ENCODE results near the gene DHX15.

The DHX15 gene

DNA sequence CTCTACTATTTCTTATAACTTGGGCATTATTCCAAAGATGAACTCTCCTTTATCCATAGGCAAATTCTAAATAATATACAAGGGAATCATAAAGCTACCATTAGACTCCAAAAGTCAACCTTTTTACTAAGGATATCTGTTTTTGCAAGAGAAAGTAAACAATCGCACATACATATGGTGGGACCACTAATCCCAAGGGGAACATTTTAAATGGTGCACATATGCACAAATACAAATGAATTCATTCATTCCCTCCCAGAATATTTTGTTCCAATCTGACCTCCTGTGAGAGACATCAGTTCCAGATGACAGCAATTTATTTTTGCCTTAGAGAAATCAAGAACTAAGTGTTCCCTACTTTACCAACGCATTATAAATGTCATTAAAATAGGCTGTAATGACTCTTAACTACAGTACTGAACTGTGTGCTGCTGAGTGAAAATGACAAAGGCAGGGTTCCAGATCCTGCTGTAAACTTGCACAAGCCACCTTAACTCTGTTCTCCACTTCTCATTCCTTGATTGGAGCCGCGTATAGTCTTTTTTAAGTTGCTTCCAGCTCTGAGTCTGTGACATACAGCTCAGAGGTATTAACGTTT, 2.0 kb downstream of the DHX15 start:
- no peak for DNase-seq (ENCODE audit: low spot score)

DNA sequence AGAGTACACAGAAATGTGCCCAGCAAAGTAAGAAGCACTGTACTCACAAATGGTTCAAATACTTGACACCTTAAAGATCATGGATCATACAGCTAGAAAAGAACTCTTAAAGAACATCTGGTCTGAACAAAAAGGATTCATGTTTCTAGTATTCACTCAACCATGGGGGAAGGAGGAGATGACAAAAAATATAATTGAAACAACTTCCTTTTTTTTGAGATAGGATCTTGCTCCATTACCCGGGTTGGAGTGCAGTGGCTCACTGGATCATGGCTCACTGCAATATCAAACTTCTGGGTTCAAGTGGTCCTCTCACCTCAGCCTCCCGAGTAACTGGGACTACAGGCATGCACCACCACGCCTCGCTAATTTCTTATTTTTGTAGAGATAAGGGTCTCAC, 6.0 kb downstream of the DHX15 start:
- DNase-seq (ENCODE audit: low spot score) = no peak

DNA sequence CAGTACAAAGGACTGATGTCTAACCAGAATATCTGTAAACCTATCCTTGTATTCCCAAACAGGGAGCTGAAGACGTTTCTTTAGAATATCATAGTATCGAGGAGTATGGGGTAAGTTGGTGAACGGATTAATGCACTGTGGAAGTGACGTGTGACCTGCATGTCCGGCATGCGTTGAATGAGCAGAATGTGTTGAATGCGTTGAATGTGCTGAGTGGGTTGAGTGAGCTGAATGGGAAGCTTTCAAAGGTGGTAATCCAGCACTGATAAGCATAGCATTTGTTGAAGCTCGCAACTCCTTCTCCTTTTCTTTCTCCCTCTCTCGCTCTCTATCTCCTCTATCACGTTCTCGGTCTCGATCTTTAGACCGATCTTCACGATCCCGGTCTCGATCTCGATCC, 8.1 kb downstream of the DHX15 start:
- DNase-seq (ENCODE audit: low spot score) = no peak

DNA sequence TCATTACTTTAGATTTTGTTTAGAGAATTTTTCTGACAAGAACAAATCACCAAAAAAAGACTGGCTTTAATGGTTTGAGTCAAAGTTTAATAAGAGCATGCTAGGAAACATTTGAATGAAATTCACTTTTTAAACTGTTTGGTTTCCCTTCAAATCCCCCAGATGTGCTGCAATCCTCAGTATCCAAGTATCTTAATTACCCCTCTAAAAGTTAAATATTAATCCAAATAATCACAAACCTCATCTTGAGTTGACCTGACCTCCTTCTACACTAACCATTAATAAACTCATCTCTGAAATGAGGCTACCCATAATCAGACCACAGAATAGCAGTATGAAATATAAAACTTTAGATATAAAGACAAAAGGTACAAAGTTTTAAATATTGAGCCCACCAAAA, 10.1 kb downstream of the DHX15 start:
- DNase-seq (ENCODE audit: low spot score) = peak; percentile 26

DNA sequence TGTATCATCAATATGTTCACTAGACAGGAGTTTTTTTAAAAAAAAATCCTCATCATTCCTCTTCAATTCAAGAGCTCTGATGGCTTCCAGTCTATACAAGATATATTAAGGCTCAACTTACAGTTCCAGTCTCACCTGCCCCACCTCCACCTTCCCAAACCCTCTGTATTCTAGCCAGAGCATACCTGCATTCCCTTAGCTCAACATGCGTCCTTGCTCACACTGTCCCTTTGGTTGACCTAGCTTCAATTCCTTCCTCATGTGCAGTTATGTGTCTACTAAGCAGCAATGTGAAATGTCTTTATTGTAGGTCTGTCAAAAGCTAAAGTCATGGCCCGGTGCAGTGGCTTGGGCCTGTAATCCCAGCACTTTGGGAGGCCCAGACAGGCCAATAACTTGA, 10.8 kb downstream of the DHX15 start:
- DNase-seq (ENCODE audit: low spot score) = no peak

DNA sequence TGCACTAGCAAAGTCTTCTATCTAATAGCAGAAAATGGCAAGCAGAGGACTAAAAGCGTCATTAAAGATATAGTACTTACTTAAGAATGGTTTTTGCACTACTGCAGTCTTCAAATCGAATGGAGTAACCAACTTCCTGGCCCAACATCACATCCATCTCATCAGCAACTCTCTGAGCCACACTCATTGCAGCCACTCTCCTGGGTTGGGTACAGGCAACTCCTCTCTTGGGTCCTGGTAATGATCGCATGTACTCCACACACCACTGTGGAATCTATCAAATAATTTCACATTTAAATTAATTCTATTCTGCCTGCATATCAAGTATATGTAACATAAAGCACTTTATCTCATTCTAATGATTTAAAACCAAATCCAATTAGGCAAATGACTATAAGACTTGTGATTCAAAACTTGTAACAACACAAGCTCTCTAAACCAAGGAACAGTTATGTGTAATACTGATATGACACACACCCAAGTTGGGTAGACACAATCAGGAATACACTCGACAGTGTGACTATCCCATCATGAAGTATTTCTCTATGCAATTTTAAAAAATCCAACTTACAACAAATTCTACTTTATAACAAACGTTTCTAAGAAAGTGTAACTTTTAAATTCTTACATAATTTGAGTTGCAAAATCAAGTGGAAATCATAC, 13.6 kb downstream of the DHX15 start:
- DNase-seq (ENCODE audit: low spot score) = no peak

DNA sequence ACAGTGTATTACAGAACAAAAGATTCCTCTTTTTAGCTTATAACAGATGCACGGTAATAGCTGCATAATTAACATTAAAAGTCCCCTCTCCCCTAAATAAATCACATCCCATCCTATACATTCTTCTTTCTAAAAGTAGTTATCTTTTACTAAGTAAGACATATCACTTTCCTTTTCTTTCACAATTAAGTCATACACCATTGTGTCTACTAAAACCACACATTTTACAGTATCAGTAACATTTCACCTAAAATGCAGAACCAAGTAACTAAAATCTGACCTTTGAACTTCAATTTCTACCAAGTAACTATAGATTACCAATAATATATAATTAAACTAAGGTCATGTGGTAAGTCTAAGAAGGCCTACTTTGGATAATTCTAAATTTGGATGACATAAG, 14.2 kb downstream of the DHX15 start:
- no peak for DNase-seq (ENCODE audit: low spot score)

DNA sequence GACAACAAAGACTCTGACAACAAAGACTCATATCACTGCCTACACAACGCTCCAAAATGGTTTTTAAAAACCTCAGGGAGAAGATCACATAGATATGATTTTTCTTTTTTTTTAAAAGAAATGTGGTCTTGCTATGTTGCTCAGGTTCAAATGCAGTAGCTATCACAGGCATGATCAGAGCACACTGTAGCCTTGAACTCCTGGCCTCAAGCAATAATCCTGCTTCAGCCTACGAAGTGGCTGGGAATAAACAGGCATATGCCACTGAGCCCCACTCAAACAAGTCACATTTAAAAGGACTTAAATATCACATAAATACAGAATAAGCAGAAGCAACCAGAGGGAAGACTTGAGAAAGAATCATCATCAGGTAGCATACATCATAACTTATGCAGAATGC, 14.7 kb downstream of the DHX15 start:
- no peak for DNase-seq (ENCODE audit: low spot score)

DNA sequence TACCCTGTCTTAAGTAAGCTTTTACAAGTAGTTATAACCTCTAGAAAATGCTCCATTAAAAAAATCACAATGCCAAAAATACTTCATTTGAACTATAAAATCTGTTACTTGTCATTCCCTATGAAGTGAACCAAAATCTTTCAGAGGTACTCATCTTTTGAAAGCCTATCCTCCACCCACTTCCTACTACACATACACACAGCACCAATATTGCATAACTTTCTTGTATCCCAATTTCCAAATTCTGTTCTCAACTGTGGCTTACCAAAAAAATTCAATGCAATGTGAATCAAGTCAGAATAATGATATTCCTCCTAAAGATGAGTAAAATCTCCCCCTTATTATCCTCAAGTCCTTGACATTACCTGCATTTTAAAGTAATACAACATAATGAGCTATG, 15.9 kb downstream of the DHX15 start:
- no peak for DNase-seq (ENCODE audit: low spot score)

DNA sequence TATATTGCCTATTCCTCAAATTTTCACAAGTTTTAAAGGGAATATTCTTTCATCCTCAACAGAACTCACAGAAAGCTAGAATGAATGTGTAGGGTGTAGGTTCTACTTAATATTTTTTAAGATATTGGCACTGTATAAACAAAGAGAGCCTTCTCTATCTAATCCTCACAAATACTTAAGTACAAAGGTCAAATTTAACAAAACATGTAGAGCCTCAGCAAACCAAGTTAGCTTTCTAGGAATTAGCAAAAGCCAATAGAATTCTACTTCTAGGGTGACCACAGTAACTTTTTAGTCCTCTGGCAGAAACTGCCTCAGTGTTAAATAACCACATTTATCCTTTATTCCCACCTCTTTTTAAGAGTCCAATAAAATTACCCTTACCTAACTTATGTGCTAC, 19.3 kb downstream of the DHX15 start:
- no peak for DNase-seq (ENCODE audit: low spot score)

DNA sequence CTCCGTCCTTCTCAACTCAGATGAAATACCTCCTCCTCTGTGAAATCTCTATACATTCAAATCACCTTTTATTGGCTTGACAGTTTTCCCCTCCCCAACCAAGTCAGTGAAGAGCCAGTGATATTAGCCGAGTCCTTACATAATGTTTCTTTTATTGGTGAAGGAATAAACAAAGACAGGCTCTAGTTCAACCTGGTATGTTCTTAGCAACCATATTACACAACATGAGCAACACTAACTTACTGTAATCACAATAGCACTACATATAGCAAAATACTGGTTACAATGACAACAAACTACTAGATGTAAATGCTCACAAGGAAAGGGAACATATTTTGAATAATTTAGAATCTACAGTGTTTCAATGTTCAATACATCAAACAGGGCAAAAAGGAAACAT, 19.9 kb downstream of the DHX15 start:
- DNase-seq (ENCODE audit: low spot score) = no peak

DNA sequence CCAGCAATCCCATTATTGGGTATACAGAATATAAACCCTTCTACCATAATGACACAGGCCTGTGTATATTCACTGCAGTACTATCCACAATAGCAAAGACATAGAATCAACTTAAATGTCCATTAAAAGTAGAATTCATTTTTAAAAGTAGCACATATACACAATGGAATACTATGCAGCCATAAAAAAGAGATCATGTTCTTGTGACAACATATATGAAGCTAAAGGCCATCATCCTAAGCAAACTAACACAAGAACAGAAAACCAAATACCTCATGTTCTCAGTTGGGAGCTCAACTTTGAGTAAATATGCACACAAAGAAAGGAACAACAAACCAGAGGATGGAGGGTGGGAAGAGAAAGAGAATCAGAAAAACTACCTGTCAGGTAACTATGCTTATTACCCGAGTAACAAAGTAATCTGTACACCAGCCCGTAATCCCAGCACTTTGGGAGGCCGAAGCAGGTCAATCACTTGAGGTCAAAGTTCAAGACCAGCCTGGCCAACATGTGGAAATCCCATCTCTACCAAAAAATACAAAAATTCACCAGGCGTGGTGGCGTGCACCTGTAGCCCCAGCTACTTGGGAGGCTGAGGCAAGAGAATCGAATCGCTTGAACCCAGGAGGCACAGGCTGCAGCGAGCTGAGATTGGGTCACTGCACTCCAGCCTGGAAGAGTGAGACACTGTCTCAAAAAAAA, 22.8 kb downstream of the DHX15 start:
- DNase-seq (ENCODE audit: low spot score) = no peak

DNA sequence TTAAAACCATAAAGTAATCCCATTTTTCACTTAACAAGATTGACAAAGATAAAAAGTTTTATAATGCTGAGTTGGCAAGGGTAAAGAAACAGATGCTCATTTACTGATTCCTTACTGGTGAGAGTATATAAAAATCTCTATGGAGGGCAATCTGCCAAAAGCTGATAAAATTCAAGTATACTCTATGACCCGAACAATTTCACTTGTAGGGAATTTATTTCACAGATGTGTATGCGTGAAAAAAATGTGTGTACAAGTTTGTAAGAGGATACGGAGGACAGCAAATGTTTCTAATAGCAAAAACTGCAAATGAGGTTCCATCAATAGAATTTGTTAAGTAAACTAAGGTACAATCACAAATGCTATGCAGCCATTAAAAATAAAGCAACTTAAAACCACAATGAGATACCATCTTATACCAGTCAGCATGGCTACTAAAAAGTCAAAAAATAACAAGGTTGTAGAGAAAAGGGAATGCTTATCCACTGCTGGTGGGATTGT, 23.4 kb downstream of the DHX15 start:
- no peak for DNase-seq (ENCODE audit: low spot score)

DNA sequence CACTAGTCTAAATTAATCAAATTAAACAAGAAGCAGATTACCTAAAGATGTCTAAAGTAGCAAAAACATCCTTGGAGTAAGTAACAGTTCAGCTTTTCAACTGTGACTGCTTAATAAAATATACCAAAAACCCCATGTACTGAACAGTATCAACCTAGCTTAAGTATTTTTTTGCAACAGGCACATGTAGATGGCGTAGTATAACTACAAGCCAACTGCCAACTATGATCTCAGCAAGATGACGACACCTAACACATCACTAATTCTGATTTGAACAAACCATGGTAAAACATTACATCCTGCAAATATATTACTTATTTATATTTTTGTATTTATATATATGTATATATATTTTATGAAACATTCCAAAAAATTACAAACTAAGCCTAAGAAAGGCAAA, 24.5 kb downstream of the DHX15 start:
- DNase-seq (ENCODE audit: low spot score) = no peak

DNA sequence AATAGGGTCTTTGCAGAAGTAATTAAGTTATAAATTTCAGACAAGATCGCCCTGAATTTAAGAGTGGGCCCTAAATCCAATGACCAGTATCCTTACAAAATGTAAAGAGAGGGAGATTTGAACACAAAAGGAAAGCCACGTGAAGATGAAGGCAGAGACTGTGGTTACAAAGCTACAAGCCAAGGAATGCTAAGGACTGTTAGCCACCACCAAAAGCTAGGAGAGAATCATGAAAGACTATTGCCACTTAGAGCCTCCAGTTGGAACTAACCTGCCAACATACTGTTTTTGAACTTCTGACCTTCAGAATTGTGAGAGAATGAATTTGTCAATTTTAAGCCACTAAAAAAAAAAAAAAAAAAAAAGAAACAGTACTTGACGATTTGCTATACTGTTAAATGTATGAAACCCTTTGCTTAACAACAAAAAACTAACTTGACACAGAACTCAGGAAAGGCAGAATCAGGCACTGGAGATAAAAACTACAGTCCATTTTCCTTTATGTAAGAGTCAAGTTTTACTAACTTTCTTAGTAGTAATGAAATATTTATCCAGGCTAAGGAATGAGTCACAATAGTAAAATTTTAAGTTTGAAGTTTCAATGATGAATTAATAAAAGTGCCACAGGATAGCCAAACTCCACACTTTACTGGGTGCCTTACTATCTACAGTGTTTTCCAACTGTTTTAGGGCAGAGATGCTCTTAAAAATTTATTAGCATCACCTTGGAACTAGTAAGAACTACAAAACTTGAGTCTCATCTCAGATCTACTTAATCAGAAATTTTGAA, 25.1 kb downstream of the DHX15 start:
- no peak for DNase-seq (ENCODE audit: low spot score)

DNA sequence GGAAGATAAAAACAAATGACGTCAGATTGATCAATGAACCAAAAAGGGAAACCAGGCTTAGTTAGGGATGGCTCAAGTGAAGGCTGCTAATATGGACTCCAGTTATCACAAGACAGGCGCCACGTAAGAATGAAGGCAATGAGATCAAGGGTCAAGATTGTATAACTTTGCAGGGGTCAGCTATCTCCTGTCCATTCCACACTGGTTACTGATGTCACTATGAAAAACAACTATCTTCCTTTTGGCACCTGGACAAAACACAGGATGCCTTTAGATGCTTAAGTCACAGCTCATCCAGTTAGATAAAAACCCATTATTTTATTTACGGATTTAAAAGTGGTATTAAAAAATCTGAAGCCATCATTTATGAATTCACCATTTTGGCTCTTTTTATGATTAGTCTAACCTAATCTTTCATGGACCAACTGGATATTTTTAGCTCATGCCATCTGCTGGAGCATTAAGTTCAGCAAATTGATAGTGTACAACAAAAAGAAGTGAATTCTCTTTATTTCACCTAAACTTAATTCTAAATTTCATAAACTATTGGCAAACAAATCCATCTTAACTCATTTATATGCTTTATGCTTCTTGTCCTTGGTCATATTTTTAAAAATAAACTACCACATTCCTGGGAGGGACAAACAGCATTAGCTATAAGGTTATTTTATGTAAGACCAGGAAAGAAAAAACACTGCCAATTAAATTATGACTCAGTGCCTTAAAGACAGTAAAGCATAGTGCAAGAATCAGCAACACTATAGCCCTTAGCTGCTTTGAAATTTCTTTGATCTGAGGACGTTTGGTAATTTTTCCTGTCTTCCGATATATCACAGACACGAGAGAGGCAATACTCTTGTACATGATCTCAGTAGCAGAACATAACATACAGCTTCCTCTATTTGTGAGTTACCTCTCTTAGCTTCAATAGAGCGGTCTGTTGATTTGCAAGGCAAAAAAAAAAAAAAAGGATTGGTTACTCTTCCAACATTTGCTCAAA, 27.0 kb downstream of the DHX15 start:
- peak; percentile 44 for DNase-seq (ENCODE audit: low spot score)

DNA sequence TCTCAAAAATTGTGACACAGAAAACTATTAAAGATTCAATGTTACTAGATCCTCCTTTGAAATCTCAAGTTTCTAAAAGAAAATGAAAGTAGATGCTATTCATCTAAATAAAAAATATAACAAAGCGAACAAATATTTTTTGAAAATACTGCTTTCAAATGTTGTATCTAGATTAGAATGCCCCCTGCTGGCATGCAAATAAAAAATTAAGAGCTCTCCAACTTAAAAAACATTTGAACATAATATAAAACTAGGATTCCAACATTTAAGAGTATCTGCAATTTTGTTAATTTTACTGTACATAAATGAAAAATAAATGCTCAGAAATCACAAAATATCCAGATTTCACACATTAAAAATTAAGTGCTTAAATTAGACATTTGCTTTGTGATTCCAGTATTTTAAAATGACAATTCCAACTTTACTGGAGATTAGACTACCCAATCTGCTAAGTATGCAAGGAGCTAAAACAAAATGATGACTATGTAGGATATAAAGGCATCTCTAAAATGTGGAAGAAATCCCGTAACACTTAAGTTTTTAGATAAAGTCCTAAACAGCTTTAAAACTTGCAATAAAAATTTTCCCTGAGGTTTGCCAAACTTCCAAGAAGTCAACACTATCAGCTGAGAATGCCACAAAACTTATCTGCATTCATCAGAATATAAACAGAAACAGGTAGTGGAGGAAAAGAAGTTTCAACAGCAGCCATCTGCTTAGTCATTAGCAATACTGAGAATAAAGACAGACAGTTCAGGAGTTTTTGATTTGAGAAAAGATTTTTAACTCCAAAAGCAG, 32.7 kb downstream of the DHX15 start:
- DNase-seq (ENCODE audit: low spot score) = no peak

DNA sequence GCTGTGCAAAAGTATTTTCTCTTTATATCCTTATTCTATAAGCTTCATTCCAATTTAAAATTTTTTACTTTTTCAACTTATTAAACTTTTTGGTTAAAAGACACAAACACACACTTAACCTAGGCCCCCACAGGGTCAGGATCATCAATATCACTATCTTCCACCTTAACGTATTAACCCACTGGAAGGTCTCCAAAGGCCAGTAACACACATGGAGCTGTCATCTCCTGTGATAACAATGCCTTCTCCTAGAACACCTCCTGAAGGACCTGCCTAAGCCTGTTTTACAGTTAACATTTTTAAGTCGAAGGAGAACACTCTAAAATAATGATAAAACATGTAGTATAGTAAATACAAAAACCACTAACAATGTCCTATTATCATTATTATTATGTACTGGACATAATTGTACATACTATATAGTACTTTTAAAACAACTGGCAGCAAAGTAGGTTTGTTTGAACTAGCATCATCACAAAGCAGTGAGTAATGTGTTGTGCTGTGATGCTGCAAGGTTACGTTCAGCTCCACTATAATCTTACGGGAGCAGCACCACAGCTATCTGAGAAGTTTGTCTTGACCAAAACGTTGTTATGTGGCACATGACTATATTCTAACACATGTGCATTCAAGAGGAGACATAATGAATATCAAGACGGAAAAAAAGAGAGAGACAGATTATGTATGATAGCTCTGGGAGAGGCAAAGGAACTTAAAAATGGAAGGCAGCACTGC, 33.7 kb downstream of the DHX15 start:
- DNase-seq (ENCODE audit: low spot score) = no peak

DNA sequence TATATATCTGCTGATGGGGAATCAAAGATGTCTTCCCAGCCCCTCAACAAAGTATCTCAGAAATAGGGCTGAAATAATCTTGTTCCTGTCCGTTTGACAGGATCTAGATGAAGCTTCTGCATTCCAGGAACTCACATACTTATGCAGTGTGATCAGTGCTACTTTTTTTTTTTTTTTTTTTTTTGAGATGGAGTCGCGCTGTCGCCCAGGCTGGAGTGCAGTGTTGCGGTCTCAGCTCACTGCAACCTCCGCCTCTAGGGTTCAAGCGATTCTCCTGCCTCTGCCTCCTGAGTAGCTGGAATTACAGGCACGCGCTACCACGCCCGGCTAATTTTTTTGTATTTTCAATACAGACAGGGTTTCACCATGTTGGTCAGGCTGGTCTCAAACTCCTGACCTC, 36.4 kb downstream of the DHX15 start:
- peak; percentile 31 for DNase-seq (ENCODE audit: low spot score)
